Measurements from ENCODE around the gene RCAN2.

The RCAN2 gene

GRCh38 chr6:46254946-46255345 lies 236.3 kb downstream of the RCAN2 start:
- no peak for DNase-seq (ENCODE audit: low read depth)

DNA sequence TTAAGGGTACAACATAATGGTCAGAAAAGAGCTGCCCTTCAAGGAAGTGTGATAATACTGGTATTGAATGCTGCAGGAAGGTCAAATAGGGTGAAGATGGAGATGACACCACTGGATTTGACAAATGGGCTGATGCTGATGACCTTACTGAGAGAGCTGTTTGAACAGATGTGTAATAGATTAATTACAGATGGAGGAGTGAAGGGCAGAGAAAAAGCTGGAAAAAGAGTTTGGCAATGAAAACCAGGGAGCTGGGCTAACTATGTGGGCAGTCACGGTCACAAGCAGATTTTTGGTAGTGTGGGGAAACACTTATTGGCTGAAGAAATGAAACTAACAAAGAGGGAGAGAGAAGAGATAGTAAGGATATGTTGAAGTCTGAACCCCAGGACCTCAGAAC lies 236.9 kb downstream of the RCAN2 start:
- DNase-seq (ENCODE audit: low read depth), result no peak

GRCh38 chr6:46251583-46252339 lies 239.5 kb downstream of the RCAN2 start:
- DNase-seq (ENCODE audit: low read depth), result no peak

GRCh38 chr6:46248143-46248542 lies 243.1 kb downstream of the RCAN2 start:
- DNase-seq (ENCODE audit: low read depth), result no peak

DNA sequence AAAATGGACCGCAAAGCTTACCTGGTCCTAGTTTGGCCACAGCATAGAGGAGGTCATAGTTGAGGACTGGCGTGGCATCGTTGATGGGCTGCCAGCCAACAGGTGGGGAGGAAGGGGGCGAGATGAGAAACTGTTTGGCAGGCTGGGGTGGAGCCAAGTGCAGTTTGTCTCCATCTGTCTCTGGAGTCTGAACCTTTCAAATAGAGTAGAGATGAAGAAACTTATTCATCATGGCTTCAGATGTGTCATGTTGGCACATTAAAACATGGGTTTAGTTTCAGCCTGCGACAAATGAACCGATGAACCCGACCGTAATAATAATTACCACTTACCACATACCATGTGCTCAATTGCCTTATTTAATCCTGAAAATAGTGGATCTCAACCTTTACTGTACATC lies 244.5 kb downstream of the RCAN2 start:
- no peak for DNase-seq (ENCODE audit: low read depth)

DNA sequence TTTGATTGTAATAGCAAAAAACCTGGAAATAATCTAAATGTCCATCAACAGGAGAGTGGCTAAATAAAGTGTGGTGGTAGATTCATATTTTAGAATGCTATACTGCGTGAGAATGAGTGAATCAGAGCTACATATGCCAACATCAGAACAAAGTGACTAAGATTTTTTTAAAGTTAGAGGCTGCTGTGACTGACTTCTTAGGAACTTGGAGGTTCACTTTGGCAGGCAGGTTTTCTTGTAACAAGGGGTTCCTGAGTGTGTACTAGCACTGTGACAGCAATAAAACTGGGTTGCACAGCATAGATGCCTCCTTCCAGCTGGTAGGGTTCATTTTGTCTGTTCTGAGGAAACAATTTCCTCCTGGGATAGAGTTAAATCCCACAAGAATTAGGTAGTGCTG lies 245.2 kb downstream of the RCAN2 start:
- no peak for DNase-seq (ENCODE audit: low read depth)

GRCh38 chr6:46244670-46245069 lies 246.6 kb downstream of the RCAN2 start:
- no peak for DNase-seq (ENCODE audit: low read depth)

DNA sequence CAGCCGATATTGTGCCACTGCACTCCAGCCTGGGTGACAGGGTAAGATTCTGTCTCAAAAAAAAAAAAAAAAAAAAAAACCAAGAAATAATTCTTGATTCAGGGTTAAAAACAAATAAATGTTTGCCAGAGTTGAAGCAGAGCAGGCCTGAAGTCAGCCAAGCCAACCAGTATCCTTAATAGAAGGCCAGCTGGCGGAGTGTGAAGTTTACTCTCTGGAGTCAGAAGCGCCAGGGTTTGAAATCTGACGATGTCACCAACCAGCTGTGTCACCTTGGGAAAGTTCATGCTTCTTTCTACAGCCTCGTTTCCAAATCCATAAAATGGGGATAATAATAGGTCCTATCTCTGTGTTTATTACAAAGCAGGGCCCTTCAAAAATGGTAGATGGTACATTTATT lies 247.5 kb downstream of the RCAN2 start:
- no peak for DNase-seq (ENCODE audit: low read depth)

- DNase-seq (ENCODE audit: low read depth), result no peak
Measured at GRCh38 chr6:46242921-46243320, 248.3 kb downstream of the RCAN2 start.

DNA sequence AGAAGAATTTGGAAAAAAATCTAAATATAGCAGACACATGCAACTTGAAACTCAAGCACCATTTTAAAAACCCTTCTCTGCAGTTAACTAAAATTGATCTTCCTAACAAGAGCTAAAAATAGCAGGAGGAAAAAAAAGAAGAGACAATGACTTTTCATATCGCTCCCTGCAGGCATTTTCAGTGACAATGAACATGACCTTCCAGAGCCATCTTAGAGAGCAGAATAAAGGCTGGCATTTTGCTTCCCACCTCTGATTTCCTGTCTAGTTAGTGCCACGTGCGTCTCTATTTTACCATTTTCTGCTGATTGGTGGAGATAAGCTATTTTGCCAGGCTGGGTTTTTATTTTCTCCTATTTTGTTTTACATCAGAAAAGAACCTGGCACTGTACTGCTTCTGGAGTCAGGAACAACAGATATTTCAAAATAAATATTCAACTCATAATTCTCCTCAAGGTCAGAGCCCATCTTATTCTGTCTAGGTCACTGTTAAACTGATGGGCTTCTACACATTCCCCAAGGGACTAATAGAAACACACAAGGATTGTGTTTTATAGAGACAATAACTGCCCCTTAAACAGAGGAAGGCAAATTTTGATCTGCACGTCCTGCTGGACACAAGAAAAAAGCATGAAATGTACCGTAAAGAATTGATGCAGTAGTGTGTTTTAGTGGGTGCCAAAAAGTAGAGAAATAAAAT lies 250.2 kb downstream of the RCAN2 start:
- DNase-seq (ENCODE audit: low read depth), result no peak

DNA sequence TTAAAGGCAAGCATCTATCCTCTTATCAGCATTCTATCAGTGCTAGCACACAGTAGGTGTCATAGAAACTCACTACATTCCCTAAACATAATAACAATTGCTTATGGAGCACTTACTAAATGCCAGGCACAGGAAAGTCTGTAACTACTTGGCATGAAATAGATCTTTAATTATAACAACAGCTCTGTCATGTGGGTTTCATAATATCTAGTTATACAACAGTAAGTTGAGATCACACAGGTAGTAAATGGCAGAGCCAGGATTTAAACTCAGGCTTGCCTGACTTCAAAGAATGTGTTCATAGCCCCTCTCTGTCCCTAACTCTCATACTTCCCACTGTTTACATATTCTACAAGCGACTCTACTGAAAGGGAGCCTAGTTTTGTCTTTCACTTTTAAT lies 254.5 kb downstream of the RCAN2 start:
- DNase-seq (ENCODE audit: low read depth), result no peak

GRCh38 chr6:46235242-46235641 lies 256.0 kb downstream of the RCAN2 start:
- no peak for DNase-seq (ENCODE audit: low read depth)

DNA sequence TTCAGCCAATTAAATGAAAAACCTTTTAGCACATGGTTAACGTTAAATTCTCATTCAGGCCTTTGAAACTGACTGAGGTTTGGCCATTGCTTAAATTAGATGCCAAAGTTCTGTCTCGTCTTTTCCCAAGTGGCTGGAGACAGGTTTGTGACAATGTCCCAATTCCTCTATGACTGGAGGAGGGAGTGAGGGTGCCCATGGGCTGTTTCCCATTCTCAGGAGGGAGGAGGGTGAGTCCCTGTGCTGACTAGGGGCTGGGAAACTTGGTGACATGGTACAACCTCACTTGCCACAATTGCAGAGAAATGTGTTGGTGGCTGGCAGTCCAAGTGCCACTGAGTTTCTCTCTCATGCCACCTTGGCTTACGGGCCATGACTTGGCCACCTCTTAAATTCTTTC lies 256.5 kb downstream of the RCAN2 start:
- DNase-seq (ENCODE audit: low read depth), result no peak

- no peak for DNase-seq (ENCODE audit: low read depth)
Measured at GRCh38 chr6:46234156-46234556, 257.1 kb downstream of the RCAN2 start.

GRCh38 chr6:46233129-46233528 lies 258.1 kb downstream of the RCAN2 start:
- DNase-seq (ENCODE audit: low read depth), result no peak

GRCh38 chr6:46222286-46222685 lies 269.0 kb downstream of the RCAN2 start:
- no peak for DNase-seq (ENCODE audit: low read depth)

DNA sequence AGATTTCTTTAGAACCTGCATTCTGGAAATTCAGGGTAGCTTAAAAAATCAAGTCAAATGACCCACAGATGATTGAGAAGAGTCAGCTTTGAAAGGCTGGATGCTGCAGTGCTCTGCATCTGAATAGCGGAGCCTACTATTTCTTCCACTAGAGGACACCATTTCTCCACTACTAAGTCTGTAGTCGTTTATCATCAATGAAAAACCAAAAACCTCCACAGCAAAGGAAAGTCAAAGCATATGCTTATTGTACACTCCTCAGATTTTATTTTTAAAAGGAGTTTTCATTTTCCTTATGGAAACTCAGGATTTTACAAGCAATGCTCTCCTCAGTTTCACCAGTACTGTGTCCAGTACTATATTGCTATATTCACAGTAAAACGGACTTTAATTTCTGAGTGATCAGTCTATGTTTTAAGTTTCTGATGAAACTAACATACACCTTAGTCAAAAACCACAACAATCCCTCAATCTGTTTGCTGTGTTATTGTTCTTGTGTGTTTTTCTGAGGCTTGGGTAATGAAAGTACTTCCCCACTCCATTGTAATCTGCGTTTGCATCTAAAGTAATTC lies 269.9 kb downstream of the RCAN2 start:
- DNase-seq (ENCODE audit: low read depth), result peak; percentile 46

- no peak for DNase-seq (ENCODE audit: low read depth)
Measured at GRCh38 chr6:46220352-46221221, 270.7 kb downstream of the RCAN2 start.

GRCh38 chr6:46219661-46220060 lies 271.6 kb downstream of the RCAN2 start:
- no peak for DNase-seq (ENCODE audit: low read depth)

DNA sequence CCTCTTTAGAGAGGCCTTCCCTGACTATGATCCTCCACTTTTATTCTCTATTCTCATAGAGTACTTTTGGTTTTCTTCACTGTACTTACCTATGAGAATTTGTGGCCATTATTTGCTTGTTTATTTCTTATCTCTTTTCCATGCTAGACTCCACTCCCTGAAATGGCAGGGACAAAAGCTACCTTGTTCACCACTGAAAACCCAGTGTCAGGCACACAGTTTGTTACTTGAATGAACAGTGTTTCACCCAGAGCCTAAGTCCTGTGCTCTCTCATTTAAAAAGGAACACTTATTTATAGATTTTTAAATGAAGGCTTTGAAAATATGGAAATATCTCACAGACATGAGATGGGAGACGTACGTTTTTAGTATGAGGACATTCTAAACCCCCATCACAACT lies 272.8 kb downstream of the RCAN2 start:
- DNase-seq (ENCODE audit: low read depth), result no peak

DNA sequence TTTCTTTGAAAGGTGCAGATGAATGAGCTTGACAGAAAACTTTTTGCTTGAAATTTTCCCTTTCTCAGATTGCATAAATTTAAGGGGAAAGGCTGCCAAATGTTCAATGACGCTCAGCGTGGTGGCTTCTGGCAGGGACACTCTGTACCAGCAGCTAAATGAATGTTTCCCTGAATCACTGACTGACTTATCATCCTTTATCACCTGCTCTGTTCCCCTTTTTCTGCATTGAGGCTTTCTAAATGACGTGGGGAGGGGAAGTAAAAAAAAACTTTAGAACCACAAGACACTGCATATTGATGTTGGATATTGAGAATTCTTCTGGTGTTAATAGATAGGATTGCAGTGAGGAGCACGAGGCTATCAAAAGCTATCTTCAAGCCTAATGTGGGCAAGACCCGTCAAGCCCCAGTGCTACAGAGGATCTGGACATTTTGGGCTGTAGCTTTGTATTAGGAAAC lies 273.5 kb downstream of the RCAN2 start:
- DNase-seq (ENCODE audit: low read depth), result no peak

DNA sequence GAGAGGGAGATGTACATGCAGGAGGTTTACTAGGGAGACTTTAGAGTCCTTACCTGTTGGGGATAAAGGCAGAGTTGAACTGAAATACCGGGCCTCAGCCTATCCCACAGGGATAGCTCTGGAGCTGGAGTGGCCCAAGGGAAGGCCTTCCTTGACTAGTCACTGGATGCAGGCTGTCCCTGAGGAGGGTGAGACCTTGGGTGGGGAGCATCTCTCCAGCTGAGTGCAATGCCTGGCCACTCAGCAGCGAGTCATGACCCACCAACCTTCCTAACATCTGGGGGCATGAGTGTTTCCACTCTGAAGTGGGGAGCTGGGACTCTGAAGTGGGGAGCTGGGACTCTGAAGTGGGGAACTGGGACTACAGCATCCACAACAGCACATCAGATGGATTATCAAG lies 274.4 kb downstream of the RCAN2 start:
- DNase-seq (ENCODE audit: low read depth), result no peak

All from iris pigment epithelial cell (primary cell).